ENCODE measurements around the gene RBM19.

Gene RBM19

DNA sequence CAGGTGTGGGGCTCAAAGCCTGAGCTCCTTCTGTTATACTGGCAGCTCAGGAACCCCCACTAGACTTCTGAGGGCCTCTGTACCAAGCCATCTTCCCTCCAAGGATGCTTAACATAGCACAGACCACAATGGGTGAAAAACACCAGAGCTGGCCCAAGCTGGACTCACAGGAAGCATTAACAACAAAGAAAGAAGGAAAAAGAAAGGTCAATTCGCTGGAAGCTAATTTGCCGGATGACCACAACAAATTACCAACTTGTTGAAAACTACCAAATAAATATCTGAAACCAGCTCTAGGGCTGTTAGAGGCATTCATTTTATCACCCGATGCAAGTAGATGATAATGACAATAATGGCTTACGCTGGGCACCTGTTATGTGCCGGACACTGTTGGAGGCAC, 48.7 kb downstream of the RBM19 start:
- no peak for TF ChIP-seq CTCF (conservative IDR thresholded peaks at IDR 0.05; ENCODE audit: low read length)
- H3K4me3 ChIP-seq (ENCODE audit: low read length) = no peak overlapping the region
- DNase-seq (ENCODE audit: low read depth) = no peak

- TF ChIP-seq CTCF (conservative IDR thresholded peaks at IDR 0.05; ENCODE audit: low read length) = no peak
- DNase-seq (ENCODE audit: low read depth) = no peak
- no peak overlapping the region for H3K4me3 ChIP-seq (ENCODE audit: low read length)
Measured at GRCh38 chr12:113914806-113915205, 51.3 kb downstream of the RBM19 start.

DNA sequence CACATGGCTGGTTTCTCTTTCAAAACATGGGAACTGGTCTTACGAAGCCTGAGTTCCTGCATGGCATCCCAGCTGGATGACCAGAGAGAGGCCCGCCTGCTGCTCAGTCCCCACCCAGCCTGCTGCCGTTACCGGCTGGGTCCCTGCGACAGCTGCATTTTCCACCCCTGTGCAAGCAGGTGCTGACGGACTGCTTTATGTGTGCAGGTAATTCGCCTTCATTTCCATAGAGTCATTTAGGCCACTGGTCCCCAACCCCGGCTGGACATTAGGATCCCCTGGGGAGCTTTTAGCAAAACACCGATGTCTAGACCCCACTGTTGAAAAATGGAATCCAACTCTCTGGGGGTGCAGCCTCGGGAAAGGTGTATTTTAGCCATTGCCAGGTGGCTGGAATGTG, 51.9 kb downstream of the RBM19 start:
- H3K4me3 ChIP-seq (ENCODE audit: low read length) = no peak overlapping the region
- TF ChIP-seq CTCF (conservative IDR thresholded peaks at IDR 0.05; ENCODE audit: low read length) = no peak
- DNase-seq (ENCODE audit: low read depth) = no peak

DNA sequence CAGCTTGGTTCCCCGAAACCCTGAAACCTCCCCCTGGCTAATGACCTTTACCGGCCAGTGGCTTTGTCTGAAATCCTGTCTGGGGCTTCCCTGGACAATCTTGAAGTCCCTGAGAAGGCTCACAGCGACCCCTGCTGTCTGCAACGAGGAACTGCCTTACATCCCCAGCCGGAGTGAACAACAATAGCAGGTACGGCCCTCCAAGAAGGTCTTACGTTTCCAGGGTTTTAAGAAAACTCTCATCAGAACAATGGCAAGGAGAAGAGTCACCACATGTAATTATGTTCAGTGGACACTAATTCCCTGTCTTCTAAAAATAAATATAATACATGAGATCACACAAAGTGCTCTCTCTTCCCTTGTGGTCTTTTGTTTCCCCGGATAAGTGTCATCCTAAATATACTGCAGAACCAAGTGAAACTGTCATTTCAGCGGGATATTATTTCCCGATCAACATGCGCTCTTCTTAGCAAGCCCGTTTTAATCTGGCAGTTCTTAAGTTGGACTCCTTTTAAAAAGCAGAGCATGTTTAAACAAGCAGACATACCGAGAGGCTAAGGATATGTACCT, 53.3 kb downstream of the RBM19 start:
- H3K4me3 ChIP-seq (ENCODE audit: low read length) = no peak overlapping the region
- peak; percentile 99 for TF ChIP-seq CTCF (conservative IDR thresholded peaks at IDR 0.05; ENCODE audit: low read length)
- peak; percentile 65 for DNase-seq (ENCODE audit: low read depth)

GRCh38 chr12:113911971-113912759, 54.0 kb downstream of the RBM19 start:
- no peak overlapping the region for H3K4me3 ChIP-seq (ENCODE audit: low read length)
- TF ChIP-seq CTCF (conservative IDR thresholded peaks at IDR 0.05; ENCODE audit: low read length) = no peak
- DNase-seq (ENCODE audit: low read depth) = no peak

GRCh38 chr12:113910751-113911272, 55.3 kb downstream of the RBM19 start:
- H3K4me3 ChIP-seq (ENCODE audit: low read length) = no peak overlapping the region
- DNase-seq (ENCODE audit: low read depth) = no peak
- TF ChIP-seq CTCF (conservative IDR thresholded peaks at IDR 0.05; ENCODE audit: low read length) = no peak

All from AG10803 (cell line).